CD4-positive, alpha-beta T cell treated with Interleukin-15 for 1 hour (primary cell): ENCODE measurements around the gene MTF2.
"Not testable (repeated sequence)": the region's sequence is repeated elsewhere in the genome, so short reads cannot be mapped to it uniquely, and the experiment has no call there.

Experiments used
- DNase-seq: peaks from one replicate; pipeline ENCODE4 v3.0.0-alpha.2; 2020

MTF2 gene

GRCh38 chr1:93078986-93079654, at the start of gene MTF2:
Gene MTF2 (plus strand): TSS chr1:93079283. CDS start chr1:93079527, 244 bp downstream.
- DNase-seq, result peak; percentile 94

DNA sequence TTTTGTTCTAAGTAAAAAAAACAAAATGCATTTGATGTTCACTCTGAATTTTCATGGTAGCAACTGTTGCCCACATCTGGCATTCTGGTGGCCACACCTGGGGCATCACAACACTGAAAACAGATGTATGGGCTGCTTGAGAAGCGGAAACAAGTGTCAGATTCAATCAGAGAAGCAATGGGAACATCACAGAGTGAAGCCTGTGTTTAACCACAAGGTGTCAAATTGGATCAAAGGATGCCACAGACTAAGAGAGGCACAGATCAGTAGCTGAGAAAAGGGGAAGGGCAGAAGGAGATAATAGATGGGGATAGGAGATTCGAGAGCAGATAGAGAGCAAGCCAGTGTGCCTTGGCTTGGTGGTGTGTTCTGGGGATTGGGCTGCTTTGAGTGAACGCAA, 49.8 kb upstream of the MTF2 start:
- DNase-seq, result peak; percentile 44

- not testable (repeated sequence) for DNase-seq
Measured at GRCh38 chr1:93030191-93030590, 48.9 kb upstream of the MTF2 start.

GRCh38 chr1:93031711-93032110, 47.4 kb upstream of the MTF2 start:
- DNase-seq, result no peak

DNA sequence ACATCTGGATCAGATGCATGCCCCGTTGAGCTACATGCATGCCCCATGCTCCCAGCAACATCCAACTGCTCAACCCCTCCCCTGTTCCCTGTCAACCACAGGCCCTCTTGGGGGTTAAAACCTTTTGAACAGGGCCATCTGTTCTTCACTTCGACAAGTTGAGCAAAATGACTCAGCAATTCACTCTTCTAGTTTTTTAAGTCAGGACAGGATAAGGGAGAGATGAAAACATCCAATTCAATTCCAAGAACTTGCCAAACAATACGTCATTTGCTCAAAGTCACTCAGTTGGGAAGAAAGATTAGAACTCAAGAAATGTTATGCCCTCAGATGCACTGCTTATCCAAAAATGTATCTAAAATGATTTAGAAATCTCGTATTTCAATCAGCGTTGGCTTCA, 46.1 kb upstream of the MTF2 start:
- DNase-seq, result no peak

GRCh38 chr1:93033785-93034184, 45.3 kb upstream of the MTF2 start:
- no peak for DNase-seq

GRCh38 chr1:93034397-93034796, 44.7 kb upstream of the MTF2 start:
- DNase-seq, result no peak

- no peak for DNase-seq
Measured at GRCh38 chr1:93036672-93037071, 42.4 kb upstream of the MTF2 start.

- DNase-seq, result peak; percentile 33
Measured at GRCh38 chr1:93042187-93043056, 36.7 kb upstream of the MTF2 start.

- no peak for DNase-seq
Measured at GRCh38 chr1:93043057-93043557, 36.0 kb upstream of the MTF2 start.

DNA sequence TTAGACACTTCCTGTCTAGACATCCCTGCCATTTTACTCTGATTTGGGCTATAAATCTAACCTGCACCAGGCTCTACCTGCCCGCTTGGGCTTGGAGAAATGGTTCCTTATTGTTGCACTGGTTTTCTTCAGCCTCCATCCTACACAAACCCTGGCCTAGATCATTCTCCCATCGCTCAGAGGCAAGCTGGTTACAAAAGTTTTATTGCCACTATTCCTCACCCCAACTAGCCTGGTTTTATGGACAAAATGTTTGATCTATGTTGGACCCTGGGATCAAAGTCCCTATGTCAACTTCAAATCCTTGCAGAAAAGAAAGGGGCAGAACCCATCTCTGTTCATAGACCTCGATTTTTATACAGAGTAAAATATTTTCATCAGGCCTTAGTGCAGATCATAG, 31.5 kb upstream of the MTF2 start:
- no peak for DNase-seq

DNA sequence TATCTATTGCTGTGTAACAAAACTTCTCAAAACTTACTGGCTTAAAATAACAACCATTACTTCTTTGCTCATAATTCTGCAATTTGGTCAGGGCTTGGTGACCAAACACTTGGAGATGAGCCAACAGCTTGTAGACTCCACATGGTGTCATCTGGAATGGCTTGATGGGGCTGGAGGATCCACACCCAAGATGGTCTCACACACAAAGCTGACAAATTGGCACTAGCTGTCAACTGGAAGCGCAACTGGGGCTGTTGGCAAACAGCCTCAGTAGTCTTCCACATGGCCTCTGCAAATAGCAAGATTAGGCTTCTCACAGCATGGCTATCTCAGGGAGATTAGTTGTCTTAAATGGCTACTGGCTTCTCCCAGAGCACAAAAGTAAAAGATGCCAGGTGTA, 27.1 kb upstream of the MTF2 start:
- no peak for DNase-seq

GRCh38 chr1:93056214-93056613, 22.9 kb upstream of the MTF2 start:
- no peak for DNase-seq

DNA sequence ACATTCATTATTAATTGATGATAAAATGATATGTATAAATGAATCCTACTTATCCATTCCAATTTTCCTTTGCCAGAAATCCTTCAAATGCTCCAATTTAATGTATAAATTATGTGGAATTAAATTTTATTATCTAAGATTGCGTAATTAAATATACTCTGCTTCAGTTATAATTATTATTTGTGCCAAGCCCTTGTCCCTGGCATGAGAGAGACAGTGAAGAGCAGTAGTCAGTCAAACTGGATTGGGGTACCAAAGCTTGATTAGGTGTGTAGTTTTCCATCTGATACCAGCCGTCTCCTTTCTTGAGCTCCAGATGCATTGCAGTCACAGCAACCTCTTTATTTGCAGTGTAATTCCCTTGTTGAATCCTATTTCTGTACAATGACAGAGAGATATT, 22.4 kb upstream of the MTF2 start:
- no peak for DNase-seq

- peak; percentile 48 for DNase-seq
Measured at GRCh38 chr1:93061895-93062792, 16.9 kb upstream of the MTF2 start.

- DNase-seq, result no peak
Measured at GRCh38 chr1:93076268-93076667, 2.8 kb upstream of the MTF2 start.

DNA sequence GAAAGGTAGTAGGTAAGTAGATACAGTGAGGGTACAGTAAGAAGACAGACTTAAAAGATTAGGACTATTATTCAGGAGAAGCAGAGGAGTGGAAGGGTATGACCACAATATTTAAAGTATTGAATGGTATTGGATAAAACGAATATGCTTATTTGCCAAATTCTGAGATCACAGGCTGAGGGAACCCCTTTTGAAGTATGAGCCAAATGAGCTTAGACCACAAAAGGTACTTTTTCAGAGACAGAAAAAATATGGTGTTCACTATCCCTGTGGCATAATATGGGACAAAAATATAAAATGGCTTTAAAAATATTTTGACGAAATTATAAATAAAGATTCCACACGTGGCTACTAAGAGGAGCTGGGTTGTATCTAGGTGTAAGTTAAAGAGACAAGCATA, 880 bp upstream of the MTF2 start:
- DNase-seq, result no peak

- no peak for DNase-seq
Measured at GRCh38 chr1:93078638-93078985, 471 bp upstream of the MTF2 start.

- no peak for DNase-seq
Measured at GRCh38 chr1:93079685-93080141, 630 bp downstream of the MTF2 start.

- DNase-seq, result no peak
Measured at GRCh38 chr1:93080179-93080823, 1.2 kb downstream of the MTF2 start.

GRCh38 chr1:93081716-93082115, 2.6 kb downstream of the MTF2 start:
- no peak for DNase-seq

GRCh38 chr1:93082313-93082712, 3.2 kb downstream of the MTF2 start:
- DNase-seq, result no peak

GRCh38 chr1:93083979-93084378, 4.9 kb downstream of the MTF2 start:
- DNase-seq, result no peak
